GM19324 (cell line): ENCODE measurements around the gene PAFAH1B2.
"Not testable (repeated sequence)": the region's sequence is repeated elsewhere in the genome, so short reads cannot be mapped to it uniquely, and the experiment has no call there.

Experiments
- ATAC-seq: cut with Tn5 transposase; IDR thresholded peaks from one replicate; pipeline ENCODE4 v1.9.1; 2021; ENCODE audit warnings: mild to moderate bottlenecking, moderate library complexity; ENCODE audit not compliant: unreplicated experiment, low FRiP score

PAFAH1B2 gene

GRCh38 chr11:117143871-117144476 is at the start of gene PAFAH1B2:
Gene PAFAH1B2, plus strand, starts transcription at chr11:117144287. Its CDS starts 8,161 bp downstream, at chr11:117152448.
- peak; percentile 97 for ATAC-seq

GRCh38 chr11:117094776-117095175 is 49.3 kb upstream of the PAFAH1B2 start:
- ATAC-seq, result no peak

GRCh38 chr11:117095284-117096161 is 48.6 kb upstream of the PAFAH1B2 start:
- ATAC-seq, result no peak

GRCh38 chr11:117096201-117096991 is 47.7 kb upstream of the PAFAH1B2 start:
- no peak for ATAC-seq

GRCh38 chr11:117097014-117097388 is 47.1 kb upstream of the PAFAH1B2 start:
- ATAC-seq, result no peak

GRCh38 chr11:117097389-117098268 is 46.5 kb upstream of the PAFAH1B2 start:
- peak; percentile 31 for ATAC-seq

- ATAC-seq, result peak; percentile 87
Measured at GRCh38 chr11:117098269-117099232, 45.5 kb upstream of the PAFAH1B2 start, which contains the start of gene SIK3. Gene SIK3, minus strand, starts transcription at chr11:117098428. Its CDS starts 13 bp downstream, at chr11:117098415.

GRCh38 chr11:117099696-117100095 is 44.4 kb upstream of the PAFAH1B2 start:
- no peak for ATAC-seq

GRCh38 chr11:117100556-117100955 is 43.5 kb upstream of the PAFAH1B2 start:
- ATAC-seq, result no peak

- ATAC-seq, result no peak
Measured at GRCh38 chr11:117107701-117108590, 36.1 kb upstream of the PAFAH1B2 start.

GRCh38 chr11:117110294-117110950 is 33.7 kb upstream of the PAFAH1B2 start:
- ATAC-seq, result no peak

- not testable (repeated sequence) for ATAC-seq
Measured at GRCh38 chr11:117112497-117112896, 31.6 kb upstream of the PAFAH1B2 start.

GRCh38 chr11:117112939-117113338 is 31.1 kb upstream of the PAFAH1B2 start:
- ATAC-seq, result not testable (repeated sequence)

- no peak for ATAC-seq
Measured at GRCh38 chr11:117117681-117118080, 26.4 kb upstream of the PAFAH1B2 start.

GRCh38 chr11:117121176-117121575 is 22.9 kb upstream of the PAFAH1B2 start:
- no peak for ATAC-seq

GRCh38 chr11:117122556-117122955 is 21.5 kb upstream of the PAFAH1B2 start:
- ATAC-seq, result no peak

- no peak for ATAC-seq
Measured at GRCh38 chr11:117126223-117126965, 17.7 kb upstream of the PAFAH1B2 start.
